IPS-18c (cell line): Measurements from ENCODE around the gene UBE2F.

ENCODE experiments used
- H3K4me3 ChIP-seq: 2 replicates; pipeline ENCODE4 v1.7.0; 2013; ENCODE audit warnings: low read depth, mild to moderate bottlenecking, low read length, moderate library complexity; ENCODE audit not compliant: insufficient read depth
- H3K9me3 ChIP-seq: one replicate; pipeline ENCODE4 v1.6.1; 2013; ENCODE audit warnings: mild to moderate bottlenecking, low read length, moderate library complexity; ENCODE audit not compliant: control insufficient read depth, insufficient read depth

Gene UBE2F

GRCh38 chr2:237997521-237997920 is 30.7 kb downstream of the UBE2F start:
- no peaks in the 10 kb centered on the region for H3K9me3 ChIP-seq
- no peak overlapping the region for H3K4me3 ChIP-seq

- no peak overlapping the region for H3K4me3 ChIP-seq
- no peaks in the 10 kb centered on the region for H3K9me3 ChIP-seq
These were observed 31.7 kb downstream of the UBE2F start for GRCh38 chr2:237998530-237998929.

DNA sequence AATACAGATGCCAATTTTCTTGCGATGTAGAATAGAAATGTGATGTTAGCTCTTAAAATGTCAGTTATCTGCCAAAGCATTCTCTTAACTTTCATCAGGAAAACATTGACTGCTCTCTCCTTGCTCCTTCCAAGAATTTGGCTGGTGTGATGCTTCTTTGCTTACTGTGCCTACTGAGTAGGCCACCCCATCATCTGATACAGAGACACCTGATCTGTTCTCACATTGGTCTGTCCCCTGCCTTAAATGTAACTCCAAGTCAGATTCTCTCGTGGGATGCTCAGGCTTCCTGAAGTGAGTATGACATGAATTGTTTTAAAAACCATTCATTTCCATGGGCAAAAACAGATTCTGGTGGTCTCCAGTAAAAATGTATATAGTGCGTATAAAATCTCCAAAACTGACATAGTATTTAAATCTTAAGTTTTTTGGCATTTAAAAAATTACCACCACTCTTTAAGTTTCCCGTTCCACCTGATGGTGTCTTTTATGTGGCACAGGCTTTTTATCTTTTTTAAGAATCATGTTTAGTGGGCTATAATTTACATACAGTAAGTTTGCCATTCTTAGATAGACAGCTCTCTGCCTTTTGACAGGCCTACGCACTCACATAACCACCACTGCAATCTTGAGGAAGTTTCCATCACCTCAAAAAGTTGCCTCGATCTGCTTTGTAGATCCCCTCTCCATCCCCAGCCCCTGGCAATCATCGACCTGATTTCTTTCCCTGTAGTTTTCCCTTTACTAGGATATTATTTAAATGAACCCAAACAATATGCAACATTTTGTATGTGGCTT is 36.6 kb downstream of the UBE2F start:
- Histone ChIP-seq H3K9me3 (no peaks in the 10 kb centered on the region), H3K4me3 (no peak overlapping the region)

DNA sequence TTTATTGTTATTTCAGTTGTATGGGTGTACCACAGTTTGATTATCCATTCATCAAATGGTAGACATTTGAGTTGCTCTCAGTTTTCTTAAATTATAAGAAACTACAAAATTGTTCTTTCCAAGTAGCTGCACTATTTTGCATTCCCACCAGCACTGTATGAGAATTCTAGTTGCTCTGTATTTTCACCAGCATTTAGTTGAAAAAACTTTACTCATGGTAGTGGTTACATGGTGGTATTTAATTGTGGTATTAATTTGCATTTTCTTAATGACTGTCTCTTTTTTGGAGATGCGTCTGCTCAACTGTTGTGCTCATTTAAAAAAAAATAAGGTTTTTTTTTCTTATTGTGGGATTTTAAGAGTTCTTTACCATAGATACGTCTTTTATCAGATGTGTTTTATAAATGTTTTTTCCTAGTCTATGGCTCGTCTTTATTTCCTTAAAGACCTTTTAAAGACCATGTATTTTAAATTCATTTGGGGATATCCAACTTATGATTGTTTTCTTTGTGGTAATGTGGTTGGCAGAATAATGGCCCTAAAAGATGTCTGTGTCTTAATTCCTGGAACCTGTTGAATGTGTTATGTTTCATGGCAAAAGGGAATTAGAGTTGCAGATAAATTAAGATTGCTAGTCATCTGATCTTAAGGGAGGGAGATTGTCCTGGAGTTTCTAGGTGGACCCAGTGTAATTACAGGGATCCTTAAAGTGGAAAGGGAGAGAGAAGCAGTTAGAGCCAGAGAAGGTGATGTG is 37.4 kb downstream of the UBE2F start:
- H3K4me3 ChIP-seq: no peak overlapping the region
- H3K9me3 ChIP-seq: no peaks in the 10 kb centered on the region

GRCh38 chr2:238005528-238005927 is 38.7 kb downstream of the UBE2F start:
- Histone ChIP-seq H3K9me3 (no peaks in the 10 kb centered on the region), H3K4me3 (no peak overlapping the region)

GRCh38 chr2:238006510-238006909 is 39.7 kb downstream of the UBE2F start:
- Histone ChIP-seq H3K9me3 (no peaks in the 10 kb centered on the region), H3K4me3 (no peak overlapping the region)

GRCh38 chr2:238007924-238008323 is 41.1 kb downstream of the UBE2F start:
- Histone ChIP-seq H3K4me3 (no peak overlapping the region), H3K9me3 (no peaks in the 10 kb centered on the region)

- no peak overlapping the region for H3K4me3 ChIP-seq
- H3K9me3 ChIP-seq: no peaks in the 10 kb centered on the region
These were observed 42.7 kb downstream of the UBE2F start for GRCh38 chr2:238009563-238009962.

DNA sequence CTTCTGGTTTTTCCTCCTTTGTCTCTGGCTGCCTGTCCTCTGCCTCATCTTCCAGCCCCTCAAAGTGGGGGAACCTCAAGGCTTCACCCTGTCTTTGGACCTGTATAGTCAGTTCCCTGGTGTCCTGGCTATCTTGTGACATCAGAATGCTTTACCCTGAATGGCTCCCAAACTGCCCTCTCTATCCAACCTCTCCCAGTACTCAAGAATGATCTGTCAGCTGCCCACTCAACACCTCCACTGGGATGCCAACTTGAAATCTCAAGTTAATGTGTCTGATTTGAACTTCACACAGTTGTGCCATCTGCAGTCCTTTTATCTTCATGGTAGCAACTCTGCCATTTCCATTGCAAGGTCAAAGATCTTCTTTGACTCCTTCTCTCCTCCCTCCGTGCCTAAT is 43.8 kb downstream of the UBE2F start:
- no peak overlapping the region for H3K4me3 ChIP-seq
- no peaks in the 10 kb centered on the region for H3K9me3 ChIP-seq

- no peak overlapping the region for H3K4me3 ChIP-seq
These were observed 47.0 kb downstream of the UBE2F start for GRCh38 chr2:238013806-238014205.

DNA sequence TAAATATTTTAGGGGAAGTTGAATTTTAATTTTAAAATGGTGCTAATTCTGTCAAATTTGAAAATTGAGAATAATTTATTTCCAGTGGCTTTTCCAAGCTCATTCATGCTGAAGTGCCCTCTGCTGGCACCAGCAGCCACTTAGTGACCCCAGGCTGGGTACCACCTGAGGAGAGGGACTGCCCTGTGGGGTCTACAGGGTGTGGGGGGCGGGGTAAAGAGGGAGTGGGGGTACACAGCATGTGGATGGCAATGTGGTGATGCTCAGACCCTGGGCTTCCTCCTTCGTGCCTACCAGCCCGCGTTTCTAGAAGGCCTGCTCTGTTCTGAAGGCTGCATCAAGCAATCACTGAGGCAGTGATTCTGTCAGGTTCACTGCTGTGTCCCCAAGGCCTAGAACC is 48.9 kb downstream of the UBE2F start:
- Histone ChIP-seq H3K9me3 (no peaks in the 10 kb centered on the region), H3K4me3 (no peak overlapping the region)

More at GRCh38 chr2:238013806-238014205, 47.0 kb downstream of the UBE2F start:
- H3K9me3 ChIP-seq: no peaks in the 10 kb centered on the region

GRCh38 chr2:238016526-238016925 is 49.7 kb downstream of the UBE2F start:
- Histone ChIP-seq H3K9me3 (no peaks in the 10 kb centered on the region), H3K4me3 (no peak overlapping the region)

DNA sequence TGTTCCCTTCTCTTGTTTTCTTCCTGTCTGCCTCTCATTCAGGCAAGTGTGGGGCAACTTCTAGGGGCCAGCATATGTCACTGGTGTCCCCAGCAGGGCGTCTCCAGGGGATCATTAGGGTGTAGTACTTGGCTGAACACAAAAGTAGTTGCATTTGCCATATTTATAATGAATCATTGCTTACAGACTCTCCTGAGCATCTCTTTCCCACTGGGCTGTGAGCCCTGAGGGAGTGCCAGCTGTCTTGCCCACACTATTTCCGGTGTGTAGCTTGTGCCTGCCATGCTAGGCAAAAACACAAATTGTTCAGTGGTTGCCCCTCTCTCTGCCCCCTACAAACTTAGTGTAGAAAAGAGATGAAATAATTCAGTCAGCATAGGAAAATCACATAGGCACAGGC is 53.1 kb downstream of the UBE2F start:
- Histone ChIP-seq H3K4me3 (no peak overlapping the region), H3K9me3 (no peaks in the 10 kb centered on the region)

DNA sequence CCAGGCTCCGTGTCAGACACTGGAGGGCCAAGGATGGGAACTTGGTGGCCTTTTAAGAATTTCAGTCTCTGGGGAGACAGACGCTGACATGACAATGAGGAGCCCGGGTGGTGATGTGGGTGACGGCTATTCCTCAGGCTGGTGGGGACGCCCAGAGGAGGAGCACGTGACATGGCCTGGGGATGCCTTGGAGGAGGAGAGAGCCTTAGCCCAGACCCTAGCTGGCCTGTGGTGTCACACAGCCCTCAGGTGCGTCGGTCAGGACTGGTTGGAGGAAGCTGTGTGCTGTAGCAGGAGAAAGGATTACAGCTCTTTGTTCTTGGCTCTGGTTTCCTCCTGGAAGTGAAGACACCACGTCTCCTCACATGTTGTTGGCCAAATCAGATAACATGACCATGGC is 54.0 kb downstream of the UBE2F start:
- Histone ChIP-seq H3K9me3 (no peaks in the 10 kb centered on the region), H3K4me3 (no peak overlapping the region)

- no peak overlapping the region for H3K4me3 ChIP-seq
- no peaks in the 10 kb centered on the region for H3K9me3 ChIP-seq
These were observed 54.5 kb downstream of the UBE2F start for GRCh38 chr2:238021327-238021726.

GRCh38 chr2:238022594-238023157 is 55.9 kb downstream of the UBE2F start:
- no peak overlapping the region for H3K4me3 ChIP-seq
- H3K9me3 ChIP-seq: no peaks in the 10 kb centered on the region

- H3K4me3 ChIP-seq: no peak overlapping the region
- no peaks in the 10 kb centered on the region for H3K9me3 ChIP-seq
These were observed 56.8 kb downstream of the UBE2F start for GRCh38 chr2:238023608-238024007.

GRCh38 chr2:238024986-238025385 is 58.2 kb downstream of the UBE2F start:
- no peaks in the 10 kb centered on the region for H3K9me3 ChIP-seq

More at GRCh38 chr2:238024986-238025385, 58.2 kb downstream of the UBE2F start:
- no peak overlapping the region for H3K4me3 ChIP-seq
